Measurements from ENCODE around the gene RAB11FIP4. TPM values are rescaled to one million over a fixed set of nuclear protein-coding genes. Genes with fewer than 3 reads are reported as not detected.

RAB11FIP4 gene
- polyA plus RNA-seq, 1 of the 3 experiments (the other 2 are of a cell fraction), result 9.4 TPM

GRCh38 chr17:31566247-31566991, 174.9 kb downstream of the RAB11FIP4 start:
- CTCF ChIA-PET, result interaction anchor here (0.7 to 15.6 kb wide), 4 partner anchors 12 to 276 kb away, joined by 3 to 338 read pairs (median 4); no protein-coding TSS in a partner anchor
- Histone ChIP-seq H3K27ac (ENCODE audit: low read depth in 2 of 2, low read length in 1 of 2) (peak overlapping the region in 1 of 2 experiments; percentile 62; a peak in 1 of 4 replicates), H3K27me3 (ENCODE audit: insufficient read depth) (no peaks in the 10 kb centered on the region), H3K36me3 (replicated peaks in 1 of 2; ENCODE audit: control insufficient read depth in 1 of 2, insufficient read depth in 2 of 2, low read length in 1 of 2) (no peaks in the 10 kb centered on the region), H3K9me3 (no peaks in the 10 kb centered on the region), H3K79me2 (ENCODE audit: insufficient read depth) (peaks cover 81% of the 10 kb centered on the region), H3K4me2 (0 out of 2 replicates have a peak overlapping the region, but pooled peaks have one; percentile 48), H3K4me1 (ENCODE audit: control insufficient read depth in 1 of 2, insufficient read depth in 2 of 2, low read depth in 1 of 2, low read length in 1 of 2) (peaks cover 33 to 62% of the 10 kb centered on the region in 2 experiments; a peak in 3 of 4 replicates), H3F3A (replicated peaks; ENCODE audit: insufficient read depth) (peaks cover 44% of the 10 kb centered on the region), H3K9me2 (no peaks in the 10 kb centered on the region), H2AFZ (ENCODE audit: low read depth) (no peak overlapping the region), H3K4me3 (ENCODE audit: low read depth in 2 of 2, low read length in 1 of 2) (no peak overlapping the region), H3K9ac (no peak overlapping the region), H4K20me1 (ENCODE audit: insufficient read depth) (no peaks in the 10 kb centered on the region)
- 94% methylated on average over 12 of the region's 12 CpGs for WGBS (ENCODE audit: low lambda C conversion rate)
- TF ChIP-seq GATA2 (CRISPR knock-in tag; IDR thresholded peaks at IDR 0.05) (no peak), EP300 (IDR thresholded peaks at IDR 0.05; ENCODE audit: borderline replicate concordance in 1 of 2, low read depth in 1 of 2, low read length in 1 of 2) (no peak), NFIC (IDR thresholded peaks at IDR 0.05; ENCODE audit: borderline replicate concordance) (no peak), RAD21 (IDR thresholded peaks at IDR 0.05; ENCODE audit: low read length) (no peak), TEAD4 (IDR thresholded peaks at IDR 0.05; ENCODE audit: borderline replicate concordance, insufficient read depth) (no peak), MEF2A (IDR thresholded peaks at IDR 0.05; ENCODE audit: borderline replicate concordance, low read depth) (no peak), POLR2AphosphoS5 (IDR thresholded peaks at IDR 0.05; ENCODE audit: low read depth, low read length) (no peak), TCF12 (IDR thresholded peaks at IDR 0.05) (no peak), SMC3 (IDR thresholded peaks at IDR 0.05; ENCODE audit: low read depth, low read length) (no peak), CHD2 (IDR thresholded peaks at IDR 0.05; ENCODE audit: low read length, partially characterized antibody) (no peak), RCOR1 (IDR thresholded peaks at IDR 0.05; ENCODE audit: low read length) (no peak), JUND (IDR thresholded peaks at IDR 0.05) (no peak)
- TF ChIP-seq, protein P1, sequence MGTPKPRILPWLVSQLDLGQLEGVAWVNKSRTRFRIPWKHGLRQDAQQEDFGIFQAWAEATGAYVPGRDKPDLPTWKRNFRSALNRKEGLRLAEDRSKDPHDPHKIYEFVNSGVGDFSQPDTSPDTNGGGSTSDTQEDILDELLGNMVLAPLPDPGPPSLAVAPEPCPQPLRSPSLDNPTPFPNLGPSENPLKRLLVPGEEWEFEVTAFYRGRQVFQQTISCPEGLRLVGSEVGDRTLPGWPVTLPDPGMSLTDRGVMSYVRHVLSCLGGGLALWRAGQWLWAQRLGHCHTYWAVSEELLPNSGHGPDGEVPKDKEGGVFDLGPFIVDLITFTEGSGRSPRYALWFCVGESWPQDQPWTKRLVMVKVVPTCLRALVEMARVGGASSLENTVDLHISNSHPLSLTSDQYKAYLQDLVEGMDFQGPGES (IDR thresholded peaks at IDR 0.05; ENCODE audit: low read depth, low read length), result no peak
- TF ChIP-seq, protein P2, sequence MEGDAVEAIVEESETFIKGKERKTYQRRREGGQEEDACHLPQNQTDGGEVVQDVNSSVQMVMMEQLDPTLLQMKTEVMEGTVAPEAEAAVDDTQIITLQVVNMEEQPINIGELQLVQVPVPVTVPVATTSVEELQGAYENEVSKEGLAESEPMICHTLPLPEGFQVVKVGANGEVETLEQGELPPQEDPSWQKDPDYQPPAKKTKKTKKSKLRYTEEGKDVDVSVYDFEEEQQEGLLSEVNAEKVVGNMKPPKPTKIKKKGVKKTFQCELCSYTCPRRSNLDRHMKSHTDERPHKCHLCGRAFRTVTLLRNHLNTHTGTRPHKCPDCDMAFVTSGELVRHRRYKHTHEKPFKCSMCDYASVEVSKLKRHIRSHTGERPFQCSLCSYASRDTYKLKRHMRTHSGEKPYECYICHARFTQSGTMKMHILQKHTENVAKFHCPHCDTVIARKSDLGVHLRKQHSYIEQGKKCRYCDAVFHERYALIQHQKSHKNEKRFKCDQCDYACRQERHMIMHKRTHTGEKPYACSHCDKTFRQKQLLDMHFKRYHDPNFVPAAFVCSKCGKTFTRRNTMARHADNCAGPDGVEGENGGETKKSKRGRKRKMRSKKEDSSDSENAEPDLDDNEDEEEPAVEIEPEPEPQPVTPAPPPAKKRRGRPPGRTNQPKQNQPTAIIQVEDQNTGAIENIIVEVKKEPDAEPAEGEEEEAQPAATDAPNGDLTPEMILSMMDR (IDR thresholded peaks at IDR 0.05), result no peak
- no peak for DNase-seq
- POLR2A ChIA-PET, result no interaction called here

- peak; percentile 11 for DNase-seq
- POLR2A ChIA-PET, result no interaction called here
- Histone ChIP-seq H3K4me2 (no peak overlapping the region), H3K9ac (no peak overlapping the region), H3K27me3 (ENCODE audit: insufficient read depth) (no peaks in the 10 kb centered on the region), H3F3A (replicated peaks; ENCODE audit: insufficient read depth) (peaks cover 44% of the 10 kb centered on the region), H4K20me1 (ENCODE audit: insufficient read depth) (no peaks in the 10 kb centered on the region), H3K9me3 (no peaks in the 10 kb centered on the region), H2AFZ (ENCODE audit: low read depth) (no peak overlapping the region), H3K27ac (ENCODE audit: low read depth in 2 of 2, low read length in 1 of 2) (peak overlapping the region in 1 of 2 experiments; percentile 6; a peak in 1 of 4 replicates), H3K4me3 (ENCODE audit: low read depth in 2 of 2, low read length in 1 of 2) (no peak overlapping the region), H3K4me1 (ENCODE audit: control insufficient read depth in 1 of 2, insufficient read depth in 2 of 2, low read depth in 1 of 2, low read length in 1 of 2) (peaks cover 38 to 62% of the 10 kb centered on the region in 2 experiments), H3K9me2 (no peaks in the 10 kb centered on the region), H3K79me2 (ENCODE audit: insufficient read depth) (peaks cover 78% of the 10 kb centered on the region), H3K36me3 (replicated peaks in 1 of 2; ENCODE audit: control insufficient read depth in 1 of 2, insufficient read depth in 2 of 2, low read length in 1 of 2) (no peaks in the 10 kb centered on the region)
- WGBS (ENCODE audit: low lambda C conversion rate), result 91% methylated on average over 6 of the region's 6 CpGs
- CTCF ChIA-PET, result interaction anchor here (0.6 to 15.6 kb wide), 3 partner anchors 8 to 275 kb away, joined by 3 to 338 read pairs (median 3); no protein-coding TSS in a partner anchor
- no peak for TF ChIP-seq EZH2phosphoT487 (IDR thresholded peaks at IDR 0.05; ENCODE audit: borderline replicate concordance, low read depth)
- no peak for TF ChIP-seq NFIC (IDR thresholded peaks at IDR 0.05; ENCODE audit: borderline replicate concordance)
- no peak for TF ChIP-seq RCOR1 (IDR thresholded peaks at IDR 0.05; ENCODE audit: low read length)
- no peak for TF ChIP-seq CHD2 (IDR thresholded peaks at IDR 0.05; ENCODE audit: low read length, partially characterized antibody)
- no peak for TF ChIP-seq GATA2 (CRISPR knock-in tag; IDR thresholded peaks at IDR 0.05)
- TF ChIP-seq, protein P3, sequence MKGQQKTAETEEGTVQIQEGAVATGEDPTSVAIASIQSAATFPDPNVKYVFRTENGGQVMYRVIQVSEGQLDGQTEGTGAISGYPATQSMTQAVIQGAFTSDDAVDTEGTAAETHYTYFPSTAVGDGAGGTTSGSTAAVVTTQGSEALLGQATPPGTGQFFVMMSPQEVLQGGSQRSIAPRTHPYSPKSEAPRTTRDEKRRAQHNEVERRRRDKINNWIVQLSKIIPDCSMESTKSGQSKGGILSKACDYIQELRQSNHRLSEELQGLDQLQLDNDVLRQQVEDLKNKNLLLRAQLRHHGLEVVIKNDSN (IDR thresholded peaks at IDR 0.05; ENCODE audit: borderline replicate concordance, low read depth), result no peak
- TF ChIP-seq RFX5 (IDR thresholded peaks at IDR 0.05; ENCODE audit: low read length), result no peak
- TF ChIP-seq YY1 (IDR thresholded peaks at IDR 0.05; ENCODE audit: low read depth), result no peak
- TF ChIP-seq, protein P4, sequence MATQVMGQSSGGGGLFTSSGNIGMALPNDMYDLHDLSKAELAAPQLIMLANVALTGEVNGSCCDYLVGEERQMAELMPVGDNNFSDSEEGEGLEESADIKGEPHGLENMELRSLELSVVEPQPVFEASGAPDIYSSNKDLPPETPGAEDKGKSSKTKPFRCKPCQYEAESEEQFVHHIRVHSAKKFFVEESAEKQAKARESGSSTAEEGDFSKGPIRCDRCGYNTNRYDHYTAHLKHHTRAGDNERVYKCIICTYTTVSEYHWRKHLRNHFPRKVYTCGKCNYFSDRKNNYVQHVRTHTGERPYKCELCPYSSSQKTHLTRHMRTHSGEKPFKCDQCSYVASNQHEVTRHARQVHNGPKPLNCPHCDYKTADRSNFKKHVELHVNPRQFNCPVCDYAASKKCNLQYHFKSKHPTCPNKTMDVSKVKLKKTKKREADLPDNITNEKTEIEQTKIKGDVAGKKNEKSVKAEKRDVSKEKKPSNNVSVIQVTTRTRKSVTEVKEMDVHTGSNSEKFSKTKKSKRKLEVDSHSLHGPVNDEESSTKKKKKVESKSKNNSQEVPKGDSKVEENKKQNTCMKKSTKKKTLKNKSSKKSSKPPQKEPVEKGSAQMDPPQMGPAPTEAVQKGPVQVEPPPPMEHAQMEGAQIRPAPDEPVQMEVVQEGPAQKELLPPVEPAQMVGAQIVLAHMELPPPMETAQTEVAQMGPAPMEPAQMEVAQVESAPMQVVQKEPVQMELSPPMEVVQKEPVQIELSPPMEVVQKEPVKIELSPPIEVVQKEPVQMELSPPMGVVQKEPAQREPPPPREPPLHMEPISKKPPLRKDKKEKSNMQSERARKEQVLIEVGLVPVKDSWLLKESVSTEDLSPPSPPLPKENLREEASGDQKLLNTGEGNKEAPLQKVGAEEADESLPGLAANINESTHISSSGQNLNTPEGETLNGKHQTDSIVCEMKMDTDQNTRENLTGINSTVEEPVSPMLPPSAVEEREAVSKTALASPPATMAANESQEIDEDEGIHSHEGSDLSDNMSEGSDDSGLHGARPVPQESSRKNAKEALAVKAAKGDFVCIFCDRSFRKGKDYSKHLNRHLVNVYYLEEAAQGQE (IDR thresholded peaks at IDR 0.05; ENCODE audit: low read depth, low read length), result no peak
- TF ChIP-seq TCF12 (IDR thresholded peaks at IDR 0.05), result no peak
- no peak for TF ChIP-seq POLR2AphosphoS5 (IDR thresholded peaks at IDR 0.05; ENCODE audit: low read depth, low read length)
These were observed 175.5 kb downstream of the RAB11FIP4 start for GRCh38 chr17:31566992-31567373.
